ENCODE data around the gene ACBD7. TPM values are rescaled to one million over a fixed set of nuclear protein-coding genes. Genes with fewer than 3 reads are reported as not detected.

Gene ACBD7
- total RNA-seq, 1 experiment from 2014 or later: 0.63 TPM

- no peak overlapping the region for H2AFZ ChIP-seq (ENCODE audit: low read length)
- H3K36me3 ChIP-seq (ENCODE audit: insufficient read depth, low read length): no peaks in the 10 kb centered on the region
- no peaks in the 10 kb centered on the region for H4K20me1 ChIP-seq (ENCODE audit: insufficient read depth, low read depth, low read length)
- no peaks in the 10 kb centered on the region for H3K9me2 ChIP-seq (replicated peaks; ENCODE audit: insufficient read depth, low read length)
- H3K79me2 ChIP-seq (ENCODE audit: low read length): no peaks in the 10 kb centered on the region
- no peak for DNase-seq
- no peak overlapping the region for H3K4me3 ChIP-seq (ENCODE audit: low read length)
- no peaks in the 10 kb centered on the region for H3K4me1 ChIP-seq (ENCODE audit: low read length)
- no peak overlapping the region for H3K27ac ChIP-seq (ENCODE audit: low read length)
- no peak overlapping the region for H3K4me2 ChIP-seq (ENCODE audit: low read depth, low read length, poor library complexity, severe bottlenecking)
- H3K9ac ChIP-seq (ENCODE audit: low read length): no peak overlapping the region
- H3K9me3 ChIP-seq (ENCODE audit: low read length): no peaks in the 10 kb centered on the region
- no peaks in the 10 kb centered on the region for H3K27me3 ChIP-seq (ENCODE audit: low read length)
Observed at GRCh38 chr10:15058689-15059088, 29.9 kb downstream of the ACBD7 start.

- no peaks in the 10 kb centered on the region for H3K27me3 ChIP-seq (ENCODE audit: low read length)
- H3K9me2 ChIP-seq (replicated peaks; ENCODE audit: insufficient read depth, low read length): no peaks in the 10 kb centered on the region
- H3K9me3 ChIP-seq (ENCODE audit: low read length): no peaks in the 10 kb centered on the region
- no peak overlapping the region for H2AFZ ChIP-seq (ENCODE audit: low read length)
- H3K79me2 ChIP-seq (ENCODE audit: low read length): no peaks in the 10 kb centered on the region
- H3K27ac ChIP-seq (ENCODE audit: low read length): no peak overlapping the region
- H3K4me1 ChIP-seq (ENCODE audit: low read length): no peaks in the 10 kb centered on the region
- H4K20me1 ChIP-seq (ENCODE audit: insufficient read depth, low read depth, low read length): no peaks in the 10 kb centered on the region
- no peak overlapping the region for H3K4me3 ChIP-seq (ENCODE audit: low read length)
- H3K9ac ChIP-seq (ENCODE audit: low read length): no peak overlapping the region
- no peak overlapping the region for H3K4me2 ChIP-seq (ENCODE audit: low read depth, low read length, poor library complexity, severe bottlenecking)
- no peak for DNase-seq
- H3K36me3 ChIP-seq (ENCODE audit: insufficient read depth, low read length): no peaks in the 10 kb centered on the region
Observed at GRCh38 chr10:15053061-15053460, 35.5 kb downstream of the ACBD7 start.

DNA sequence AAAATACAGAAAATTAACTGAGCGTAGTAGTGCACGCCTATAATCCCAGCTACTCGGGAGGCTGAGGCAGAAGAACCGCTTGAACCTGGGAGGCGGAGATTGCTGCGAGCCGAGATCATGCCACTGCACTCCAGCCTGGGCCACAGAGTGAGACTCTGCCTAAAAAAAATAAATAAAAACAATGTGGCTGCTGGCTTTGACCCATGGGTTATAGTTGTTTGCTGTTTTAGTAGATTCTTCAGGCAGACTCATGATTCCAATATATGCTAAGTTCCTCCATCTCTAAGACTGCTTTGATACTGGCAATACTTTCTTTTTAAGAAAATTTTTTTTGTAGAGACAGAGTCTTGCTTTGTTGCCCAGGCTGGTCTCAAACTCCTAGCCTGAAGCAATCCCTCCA, 36.5 kb downstream of the ACBD7 start:
- Histone ChIP-seq H2AFZ (ENCODE audit: low read length) (no peak overlapping the region), H3K9me2 (replicated peaks; ENCODE audit: insufficient read depth, low read length) (no peaks in the 10 kb centered on the region), H3K79me2 (ENCODE audit: low read length) (no peaks in the 10 kb centered on the region), H3K27me3 (ENCODE audit: low read length) (no peaks in the 10 kb centered on the region), H3K9me3 (ENCODE audit: low read length) (no peaks in the 10 kb centered on the region), H3K36me3 (ENCODE audit: insufficient read depth, low read length) (no peaks in the 10 kb centered on the region), H3K4me2 (ENCODE audit: low read depth, low read length, poor library complexity, severe bottlenecking) (no peak overlapping the region), H3K27ac (ENCODE audit: low read length) (no peak overlapping the region), H3K9ac (ENCODE audit: low read length) (no peak overlapping the region), H3K4me1 (ENCODE audit: low read length) (no peaks in the 10 kb centered on the region), H4K20me1 (ENCODE audit: insufficient read depth, low read depth, low read length) (no peaks in the 10 kb centered on the region), H3K4me3 (ENCODE audit: low read length) (no peak overlapping the region)
- no peak for DNase-seq

- no peaks in the 10 kb centered on the region for H3K27me3 ChIP-seq (ENCODE audit: low read length)
- no peaks in the 10 kb centered on the region for H3K36me3 ChIP-seq (ENCODE audit: insufficient read depth, low read length)
- no peaks in the 10 kb centered on the region for H3K9me2 ChIP-seq (replicated peaks; ENCODE audit: insufficient read depth, low read length)
- H3K4me2 ChIP-seq (ENCODE audit: low read depth, low read length, poor library complexity, severe bottlenecking): no peak overlapping the region
- no peaks in the 10 kb centered on the region for H3K4me1 ChIP-seq (ENCODE audit: low read length)
- no peaks in the 10 kb centered on the region for H3K9me3 ChIP-seq (ENCODE audit: low read length)
- H3K9ac ChIP-seq (ENCODE audit: low read length): no peak overlapping the region
- H3K79me2 ChIP-seq (ENCODE audit: low read length): no peaks in the 10 kb centered on the region
- H3K4me3 ChIP-seq (ENCODE audit: low read length): no peak overlapping the region
- no peaks in the 10 kb centered on the region for H4K20me1 ChIP-seq (ENCODE audit: insufficient read depth, low read depth, low read length)
- H2AFZ ChIP-seq (ENCODE audit: low read length): no peak overlapping the region
- no peak overlapping the region for H3K27ac ChIP-seq (ENCODE audit: low read length)
- no peak for DNase-seq
Observed at GRCh38 chr10:15049533-15049932, 39.0 kb downstream of the ACBD7 start.

- Histone ChIP-seq H2AFZ (ENCODE audit: low read length) (no peak overlapping the region), H3K27me3 (ENCODE audit: low read length) (no peaks in the 10 kb centered on the region), H3K4me3 (ENCODE audit: low read length) (no peak overlapping the region), H3K36me3 (ENCODE audit: insufficient read depth, low read length) (no peaks in the 10 kb centered on the region), H4K20me1 (ENCODE audit: insufficient read depth, low read depth, low read length) (no peaks in the 10 kb centered on the region), H3K9me3 (ENCODE audit: low read length) (no peaks in the 10 kb centered on the region), H3K27ac (ENCODE audit: low read length) (no peak overlapping the region), H3K4me1 (ENCODE audit: low read length) (no peaks in the 10 kb centered on the region), H3K9me2 (replicated peaks; ENCODE audit: insufficient read depth, low read length) (no peaks in the 10 kb centered on the region), H3K4me2 (ENCODE audit: low read depth, low read length, poor library complexity, severe bottlenecking) (no peak overlapping the region), H3K79me2 (ENCODE audit: low read length) (no peaks in the 10 kb centered on the region), H3K9ac (ENCODE audit: low read length) (no peak overlapping the region)
- no peak for DNase-seq
Observed at GRCh38 chr10:15046626-15047025, 42.0 kb downstream of the ACBD7 start.

DNA sequence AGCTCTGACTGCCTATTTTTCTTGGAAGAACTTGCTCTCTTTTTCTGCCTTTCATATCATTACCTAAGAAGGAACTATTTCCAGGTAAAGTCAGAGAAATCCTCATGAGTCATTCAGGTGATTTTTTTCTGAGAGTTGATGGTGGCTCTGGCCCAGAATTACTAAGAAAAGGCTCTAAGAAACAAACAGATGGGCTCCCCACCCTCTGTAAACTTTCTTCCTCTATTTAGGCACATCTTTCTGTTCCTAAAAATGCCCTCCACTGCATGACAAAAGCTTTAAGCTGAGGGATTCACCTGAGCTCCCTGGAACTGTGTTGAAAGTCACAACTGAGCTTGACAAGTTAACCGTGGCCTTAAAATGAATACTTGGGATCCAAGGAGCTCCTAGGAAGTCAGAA, 43.2 kb downstream of the ACBD7 start:
- H3K9me2 ChIP-seq (replicated peaks; ENCODE audit: insufficient read depth, low read length): no peaks in the 10 kb centered on the region
- no peaks in the 10 kb centered on the region for H3K9me3 ChIP-seq (ENCODE audit: low read length)
- no peaks in the 10 kb centered on the region for H3K79me2 ChIP-seq (ENCODE audit: low read length)
- no peak overlapping the region for H2AFZ ChIP-seq (ENCODE audit: low read length)
- no peak overlapping the region for H3K27ac ChIP-seq (ENCODE audit: low read length)
- no peak overlapping the region for H3K4me3 ChIP-seq (ENCODE audit: low read length)
- no peaks in the 10 kb centered on the region for H3K36me3 ChIP-seq (ENCODE audit: insufficient read depth, low read length)
- no peak overlapping the region for H3K4me2 ChIP-seq (ENCODE audit: low read depth, low read length, poor library complexity, severe bottlenecking)
- no peaks in the 10 kb centered on the region for H4K20me1 ChIP-seq (ENCODE audit: insufficient read depth, low read depth, low read length)
- H3K9ac ChIP-seq (ENCODE audit: low read length): no peak overlapping the region
- DNase-seq: no peak
- H3K4me1 ChIP-seq (ENCODE audit: low read length): no peaks in the 10 kb centered on the region
- no peaks in the 10 kb centered on the region for H3K27me3 ChIP-seq (ENCODE audit: low read length)

DNA sequence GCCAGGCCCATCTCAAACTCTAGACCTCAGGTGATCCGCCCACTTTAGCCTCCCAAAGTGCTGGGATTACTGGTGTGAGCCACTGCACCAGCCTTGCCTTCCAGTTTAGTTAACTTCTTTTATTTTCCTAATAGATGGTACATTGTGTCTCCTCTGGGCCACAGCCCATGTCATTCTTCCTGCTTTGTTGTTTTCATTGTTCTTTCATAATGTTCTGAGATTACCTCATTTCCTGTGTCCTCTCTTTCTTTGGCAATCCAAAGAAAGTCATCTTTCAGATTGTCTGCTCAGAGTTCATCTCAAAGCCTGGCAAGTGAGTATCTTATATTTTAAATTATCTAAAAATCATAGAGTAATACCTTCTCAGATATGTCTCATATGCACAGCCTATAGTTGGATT, 44.9 kb downstream of the ACBD7 start, which contains the start of gene OLAH:
TSS of gene OLAH (plus strand) at position 270 of the 400 bp plus-strand sequence. CDS start 3,346 bp downstream, outside the sequence.
- H3K27me3 ChIP-seq (ENCODE audit: low read length): no peaks in the 10 kb centered on the region
- H3K4me2 ChIP-seq (ENCODE audit: low read depth, low read length, poor library complexity, severe bottlenecking): no peak within 1 kb of the TSS
- DNase-seq: no peak
- no peaks in the 10 kb centered on the region for H3K9me2 ChIP-seq (replicated peaks; ENCODE audit: insufficient read depth, low read length)
- no peaks in the 10 kb centered on the region for H3K36me3 ChIP-seq (ENCODE audit: insufficient read depth, low read length)
- H2AFZ ChIP-seq (ENCODE audit: low read length): no peak within 1 kb of the TSS
- peaks cover 11% of the 10 kb centered on the region for H3K4me1 ChIP-seq (ENCODE audit: low read length)
- no peak within 1 kb of the TSS for H3K27ac ChIP-seq (ENCODE audit: low read length)
- no peaks in the 10 kb centered on the region for H4K20me1 ChIP-seq (ENCODE audit: insufficient read depth, low read depth, low read length)
- H3K79me2 ChIP-seq (ENCODE audit: low read length): no peaks in the 10 kb centered on the region
- no peaks in the 10 kb centered on the region for H3K9me3 ChIP-seq (ENCODE audit: low read length)
- H3K4me3 ChIP-seq (ENCODE audit: low read length): no peak within 1 kb of the TSS
- no peak within 1 kb of the TSS for H3K9ac ChIP-seq (ENCODE audit: low read length)

- Histone ChIP-seq H3K36me3 (ENCODE audit: insufficient read depth, low read length) (no peaks in the 10 kb centered on the region), H3K4me1 (ENCODE audit: low read length) (peaks cover 11% of the 10 kb centered on the region), H3K27me3 (ENCODE audit: low read length) (no peaks in the 10 kb centered on the region), H3K4me3 (ENCODE audit: low read length) (no peak overlapping the region), H4K20me1 (ENCODE audit: insufficient read depth, low read depth, low read length) (no peaks in the 10 kb centered on the region), H3K9me3 (ENCODE audit: low read length) (no peaks in the 10 kb centered on the region), H3K79me2 (ENCODE audit: low read length) (no peaks in the 10 kb centered on the region), H2AFZ (ENCODE audit: low read length) (no peak overlapping the region), H3K4me2 (ENCODE audit: low read depth, low read length, poor library complexity, severe bottlenecking) (no peak overlapping the region), H3K9ac (ENCODE audit: low read length) (no peak overlapping the region), H3K9me2 (replicated peaks; ENCODE audit: insufficient read depth, low read length) (no peaks in the 10 kb centered on the region), H3K27ac (ENCODE audit: low read length) (no peak overlapping the region)
- no peak for DNase-seq
Observed at GRCh38 chr10:15038416-15038815, 50.2 kb downstream of the ACBD7 start.

DNA sequence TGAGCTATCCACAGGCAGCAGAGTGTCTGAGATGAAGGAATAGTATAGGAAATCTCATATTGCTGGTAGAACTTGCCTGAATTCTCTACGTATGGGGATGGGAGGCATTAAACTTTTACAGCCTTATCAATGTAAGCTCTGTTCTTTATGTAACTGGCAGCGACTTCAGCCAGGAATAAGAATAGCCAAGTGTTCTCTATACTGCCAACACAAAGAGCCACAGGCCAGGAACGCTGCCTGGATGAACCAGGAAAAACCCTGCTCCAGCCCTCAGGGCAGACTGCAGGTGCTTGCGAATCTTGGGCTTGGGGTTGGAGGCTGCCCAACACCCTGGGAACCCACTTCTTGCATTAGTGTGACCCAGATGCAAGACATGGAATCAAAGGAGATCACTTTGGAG, 50.9 kb downstream of the ACBD7 start:
- Histone ChIP-seq H3K27ac (ENCODE audit: low read length) (no peak overlapping the region), H3K9ac (ENCODE audit: low read length) (no peak overlapping the region), H3K4me2 (ENCODE audit: low read depth, low read length, poor library complexity, severe bottlenecking) (no peak overlapping the region), H3K4me3 (ENCODE audit: low read length) (no peak overlapping the region), H4K20me1 (ENCODE audit: insufficient read depth, low read depth, low read length) (no peaks in the 10 kb centered on the region), H3K36me3 (ENCODE audit: insufficient read depth, low read length) (no peaks in the 10 kb centered on the region), H3K9me2 (replicated peaks; ENCODE audit: insufficient read depth, low read length) (no peaks in the 10 kb centered on the region), H3K27me3 (ENCODE audit: low read length) (no peaks in the 10 kb centered on the region), H3K4me1 (ENCODE audit: low read length) (peaks cover 11% of the 10 kb centered on the region), H2AFZ (ENCODE audit: low read length) (no peak overlapping the region), H3K9me3 (ENCODE audit: low read length) (no peaks in the 10 kb centered on the region), H3K79me2 (ENCODE audit: low read length) (no peaks in the 10 kb centered on the region)
- no peak for DNase-seq

All from Karpas-422 (cell line).